Germinal center (tissue), 1 donor: ENCODE data around the gene RBM10.

ENCODE experiments used
- DNase-seq: peaks from one replicate; pipeline ENCODE4 v3.0.0; 2012; ENCODE audit warnings: mixed read lengths, low spot score

Gene RBM10

GRCh38 chrX:47218280-47218919 is 73.4 kb downstream of the RBM10 start, which contains the start of gene CDK16:
Gene CDK16, plus strand, starts transcription at chrX:47218681. Its CDS starts 4,877 bp downstream, at chrX:47223558.
- peak; percentile 84 for DNase-seq

- peak; percentile 30 for DNase-seq
Observed at GRCh38 chrX:47218920-47219815, 74.1 kb downstream of the RBM10 start.

- DNase-seq, result no peak
Observed at GRCh38 chrX:47221756-47222155, 76.7 kb downstream of the RBM10 start.

GRCh38 chrX:47222751-47223350 is 77.8 kb downstream of the RBM10 start:
- no peak for DNase-seq

- DNase-seq, result no peak
Observed at GRCh38 chrX:47223476-47224250, 78.6 kb downstream of the RBM10 start.

GRCh38 chrX:47224266-47224895 is 79.4 kb downstream of the RBM10 start:
- no peak for DNase-seq

- no peak for DNase-seq
Observed at GRCh38 chrX:47224896-47225290, 79.9 kb downstream of the RBM10 start.

GRCh38 chrX:47226071-47226470 is 81.0 kb downstream of the RBM10 start:
- DNase-seq, result no peak

GRCh38 chrX:47226531-47227333 is 81.7 kb downstream of the RBM10 start:
- no peak for DNase-seq

- no peak for DNase-seq
Observed at GRCh38 chrX:47227334-47227583, 82.2 kb downstream of the RBM10 start.

- DNase-seq, result no peak
Observed at GRCh38 chrX:47228550-47229270, 83.7 kb downstream of the RBM10 start.

- DNase-seq, result no peak
Observed at GRCh38 chrX:47229427-47229826, 84.4 kb downstream of the RBM10 start.

GRCh38 chrX:47230136-47230868 is 85.3 kb downstream of the RBM10 start:
- DNase-seq, result no peak

GRCh38 chrX:47231167-47231566 is 86.1 kb downstream of the RBM10 start:
- DNase-seq, result no peak

GRCh38 chrX:47232197-47232802 is 87.3 kb downstream of the RBM10 start:
- DNase-seq, result no peak

- peak; percentile 41 for DNase-seq
Observed at GRCh38 chrX:47232803-47233332, 87.8 kb downstream of the RBM10 start, which contains the start of gene USP11. Gene USP11, plus strand, starts transcription at chrX:47233009. Its CDS starts 35 bp downstream, at chrX:47233044.

GRCh38 chrX:47233333-47234113 is 88.5 kb downstream of the RBM10 start:
- DNase-seq, result peak; percentile 89

GRCh38 chrX:47234583-47234982 is 89.6 kb downstream of the RBM10 start:
- no peak for DNase-seq
